Body of pancreas (tissue), 4 donors: Measurements from ENCODE around the gene MRPL43.

Source experiments
- CTCF ChIP-seq, 7 experiments: fragments of 450-650 bp in 4 of 7; fragments of 200-600 bp in 3 of 7; sonication (generic) in 3 of 7; IDR thresholded peaks; one replicate each; pipeline ENCODE4 v1.5.1; 2016 to 2019; ENCODE audit warnings: antibody characterized with exemption in 7 of 7
- POLR2A ChIP-seq, 3 donors: fragments of 450-650 bp; IDR thresholded peaks; one replicate each; pipeline ENCODE4 v1.6.1; 2016; ENCODE audit warnings: antibody characterized with exemption in 3 of 3, mild to moderate bottlenecking in 2 of 3

- TF ChIP-seq CTCF (IDR thresholded peaks at IDR 0.05) (no peak), POLR2A (IDR thresholded peaks at IDR 0.05) (no peak)
These were observed 23.5 kb downstream of the MRPL43 start for GRCh38 chr10:100963826-100964225.
